ENCODE measurements around the gene ANAPC1. TPM values are rescaled to one million over a fixed set of nuclear protein-coding genes. Genes with fewer than 3 reads are reported as not detected.
"Not testable (repeated sequence)": the region's sequence is repeated elsewhere in the genome, so short reads cannot be mapped to it uniquely, and the experiment has no call there.

Gene ANAPC1
- polyA plus RNA-seq, 1 donor from 2014 or later, result 20.7 TPM

- peak overlapping the region; percentile 86 to 99 (median 97) for H3K4me3 Mint-ChIP-seq
- peaks cover 2% of the 10 kb centered on the region for H3K36me3 Mint-ChIP-seq
- peaks cover 5 to 10% (median 8%) of the 10 kb centered on the region in 3 donors for H3K4me1 Mint-ChIP-seq
- H3K27me3 Mint-ChIP-seq, result no peaks in the 10 kb centered on the region
- no peaks in the 10 kb centered on the region for H3K9me3 Mint-ChIP-seq
- H3K27ac Mint-ChIP-seq, result peak overlapping the region; percentile 76 to 98 (median 96)
Observed at GRCh38 chr2:111884592-111884964, 585 bp upstream of the ANAPC1 start.

- not testable (repeated sequence) for H3K27me3 Mint-ChIP-seq, H3K4me3 Mint-ChIP-seq, H3K36me3 Mint-ChIP-seq, H3K27ac Mint-ChIP-seq, H3K9me3 Mint-ChIP-seq, H3K4me1 Mint-ChIP-seq
Observed at GRCh38 chr2:111872806-111873205, 11.2 kb downstream of the ANAPC1 start.

GRCh38 chr2:111865124-111865523 lies 18.9 kb downstream of the ANAPC1 start:
- not testable (repeated sequence) for H3K27me3 Mint-ChIP-seq, H3K4me1 Mint-ChIP-seq

GRCh38 chr2:111860005-111860404 lies 24.0 kb downstream of the ANAPC1 start:
- H3K36me3 Mint-ChIP-seq, H3K27ac Mint-ChIP-seq, H3K27me3 Mint-ChIP-seq, H3K9me3 Mint-ChIP-seq, H3K4me3 Mint-ChIP-seq, H3K4me1 Mint-ChIP-seq: not testable (repeated sequence)

More at GRCh38 chr2:111865124-111865523, 18.9 kb downstream of the ANAPC1 start:
- not testable (repeated sequence) for H3K4me3 Mint-ChIP-seq, H3K9me3 Mint-ChIP-seq, H3K36me3 Mint-ChIP-seq, H3K27ac Mint-ChIP-seq

- not testable (repeated sequence) for H3K27me3 Mint-ChIP-seq, H3K4me3 Mint-ChIP-seq, H3K27ac Mint-ChIP-seq, H3K9me3 Mint-ChIP-seq, H3K4me1 Mint-ChIP-seq, H3K36me3 Mint-ChIP-seq
Observed at GRCh38 chr2:111852544-111852943, 31.4 kb downstream of the ANAPC1 start.

- H3K4me1 Mint-ChIP-seq, H3K4me3 Mint-ChIP-seq, H3K27me3 Mint-ChIP-seq, H3K9me3 Mint-ChIP-seq, H3K36me3 Mint-ChIP-seq, H3K27ac Mint-ChIP-seq: not testable (repeated sequence)
Observed at GRCh38 chr2:111850646-111851045, 33.3 kb downstream of the ANAPC1 start.

DNA sequence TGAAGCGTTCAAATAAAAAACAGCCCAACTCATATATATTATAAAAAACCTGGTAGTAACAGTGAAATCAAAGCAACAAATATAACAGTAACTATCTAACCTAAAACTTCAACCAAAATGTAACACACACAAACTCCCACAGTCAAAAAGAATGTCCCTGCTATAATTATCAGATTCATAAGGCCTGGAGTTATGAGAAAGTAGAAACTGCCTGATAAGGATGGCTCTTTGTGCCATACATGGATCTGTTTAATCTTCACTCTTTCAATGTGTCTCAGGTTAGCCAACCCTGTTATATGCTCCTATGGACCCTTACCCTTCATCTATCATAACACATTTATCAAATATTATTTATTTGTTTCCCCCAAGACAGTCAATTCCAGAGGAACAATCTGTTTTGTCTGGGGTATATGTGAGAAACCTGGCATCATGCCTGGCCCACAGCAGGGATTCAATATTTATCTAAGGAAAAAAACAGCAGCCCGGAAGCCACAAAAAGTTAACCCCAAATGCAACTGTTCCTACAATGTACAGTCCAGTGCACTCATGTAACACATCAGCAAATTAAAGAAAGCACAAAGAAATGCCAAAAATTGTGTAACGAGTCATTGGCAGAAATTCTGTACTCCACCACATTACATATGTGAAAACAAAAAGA lies 44.2 kb downstream of the ANAPC1 start:
- H3K27me3 Mint-ChIP-seq, H3K4me1 Mint-ChIP-seq, H3K36me3 Mint-ChIP-seq, H3K27ac Mint-ChIP-seq, H3K4me3 Mint-ChIP-seq, H3K9me3 Mint-ChIP-seq: not testable (repeated sequence)

- H3K36me3 Mint-ChIP-seq, H3K27me3 Mint-ChIP-seq: not testable (repeated sequence)
Observed at GRCh38 chr2:111838992-111839391, 45.0 kb downstream of the ANAPC1 start.

DNA sequence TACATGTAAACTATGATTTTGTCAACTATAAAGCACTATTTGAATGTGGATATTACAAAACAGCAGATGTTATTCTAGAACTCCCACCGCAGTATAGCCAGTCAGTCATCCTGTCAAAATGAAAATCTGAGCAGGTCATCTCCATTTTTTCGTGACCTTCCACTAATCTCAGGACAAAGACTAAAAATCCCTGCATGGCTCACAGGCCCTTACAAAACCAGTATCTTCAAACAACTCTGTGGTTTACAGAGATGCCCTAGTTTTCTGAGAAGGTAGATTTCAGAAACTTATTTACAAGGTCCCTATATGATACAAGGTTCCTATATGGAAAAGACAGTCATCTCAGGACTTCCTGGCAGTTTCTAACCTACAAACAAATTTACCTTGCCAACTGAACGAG lies 49.8 kb downstream of the ANAPC1 start:
- not testable (repeated sequence) for H3K36me3 Mint-ChIP-seq, H3K9me3 Mint-ChIP-seq, H3K27me3 Mint-ChIP-seq, H3K4me3 Mint-ChIP-seq, H3K27ac Mint-ChIP-seq, H3K4me1 Mint-ChIP-seq

More at GRCh38 chr2:111838992-111839391, 45.0 kb downstream of the ANAPC1 start:
- H3K4me1 Mint-ChIP-seq, H3K9me3 Mint-ChIP-seq: not testable (repeated sequence)
- Mint-ChIP-seq H3K27ac (peak overlapping the region in 2 of 3 donors; percentile 20 to 27), H3K4me3 (peak overlapping the region in 1 of 4 donors; percentile 21)

DNA sequence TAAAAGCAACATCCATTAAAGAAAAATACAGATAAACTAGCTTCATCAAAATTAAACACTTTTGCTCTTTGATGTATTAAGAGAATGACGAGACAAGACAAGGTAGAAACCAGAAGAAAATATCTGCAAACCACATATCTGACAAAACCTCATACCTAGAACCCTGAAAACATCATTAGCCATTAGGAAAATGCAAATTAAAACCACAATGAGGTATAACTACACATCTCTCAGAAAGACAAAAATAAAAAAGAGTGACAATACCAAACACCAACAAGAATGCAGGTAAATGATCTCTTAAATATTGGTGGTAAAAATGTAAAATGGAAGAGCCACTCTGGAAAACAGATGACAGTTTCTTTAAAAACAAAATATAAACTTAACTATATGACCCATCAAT lies 53.5 kb downstream of the ANAPC1 start:
- peaks cover 13% of the 10 kb centered on the region for H3K36me3 Mint-ChIP-seq
- H3K9me3 Mint-ChIP-seq, H3K27ac Mint-ChIP-seq, H3K27me3 Mint-ChIP-seq, H3K4me3 Mint-ChIP-seq, H3K4me1 Mint-ChIP-seq: not testable (repeated sequence)

- peaks cover 16% of the 10 kb centered on the region for H3K36me3 Mint-ChIP-seq
- H3K27me3 Mint-ChIP-seq, H3K4me3 Mint-ChIP-seq, H3K4me1 Mint-ChIP-seq, H3K9me3 Mint-ChIP-seq: not testable (repeated sequence)
- peak overlapping the region in 1 of 3 donors; percentile 6 for H3K27ac Mint-ChIP-seq
Observed at GRCh38 chr2:111828217-111828766, 55.7 kb downstream of the ANAPC1 start.

DNA sequence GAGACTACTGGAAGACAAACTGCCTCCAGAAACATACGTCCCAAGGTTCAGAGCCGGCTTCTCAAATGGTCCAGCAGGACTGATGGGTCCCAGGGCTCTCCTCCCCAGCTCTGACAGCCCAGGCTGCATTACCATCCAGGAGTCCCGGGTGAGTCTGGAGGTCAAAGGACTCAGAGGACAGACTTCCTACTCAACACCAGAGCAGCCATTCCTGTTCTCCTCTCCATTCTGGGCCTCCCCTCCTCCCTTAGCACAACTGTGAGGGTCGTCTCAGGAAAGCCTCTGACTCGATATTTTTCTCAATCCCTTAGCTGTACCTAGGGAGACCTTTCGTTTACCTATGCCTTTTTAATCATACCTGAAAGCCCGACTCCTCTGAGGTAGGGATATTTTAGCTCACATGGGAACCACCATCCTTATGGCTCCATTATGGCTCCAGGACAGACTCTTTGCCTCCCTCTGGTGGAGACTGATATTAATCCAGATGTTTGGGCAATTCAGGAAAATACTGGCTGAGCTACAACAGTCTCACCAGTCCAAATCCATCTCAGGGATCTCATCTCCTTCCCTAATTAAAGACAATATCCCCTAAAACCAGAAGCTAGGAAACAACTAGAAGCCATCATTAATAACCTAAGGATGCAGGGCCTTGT lies 70.9 kb downstream of the ANAPC1 start:
- H3K4me3 Mint-ChIP-seq, H3K36me3 Mint-ChIP-seq, H3K9me3 Mint-ChIP-seq, H3K27me3 Mint-ChIP-seq, H3K4me1 Mint-ChIP-seq, H3K27ac Mint-ChIP-seq: not testable (repeated sequence)

GRCh38 chr2:111790633-111791032 lies 93.4 kb downstream of the ANAPC1 start:
- not testable (repeated sequence) for H3K9me3 Mint-ChIP-seq, H3K4me3 Mint-ChIP-seq, H3K36me3 Mint-ChIP-seq, H3K4me1 Mint-ChIP-seq, H3K27me3 Mint-ChIP-seq, H3K27ac Mint-ChIP-seq

DNA sequence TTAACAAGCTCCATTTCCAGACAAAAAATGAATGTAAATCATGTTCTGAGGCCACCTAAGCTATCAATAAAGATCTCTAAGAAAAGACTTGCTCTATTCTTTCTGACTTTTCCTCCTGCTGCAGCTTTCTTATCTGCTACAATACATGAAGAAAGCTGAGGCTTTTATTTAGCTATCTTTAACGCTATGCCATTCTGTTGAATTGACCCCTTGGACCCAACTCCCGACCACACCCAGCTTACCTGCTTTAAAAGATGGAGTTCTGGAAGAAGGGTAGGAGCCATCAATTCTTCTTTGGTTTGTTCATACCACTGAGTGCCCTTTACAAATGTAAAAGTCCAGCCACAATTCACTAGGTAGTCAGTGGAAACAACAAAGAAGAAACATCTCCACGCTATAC lies 99.9 kb downstream of the ANAPC1 start:
- not testable (repeated sequence) for H3K4me3 Mint-ChIP-seq, H3K27me3 Mint-ChIP-seq, H3K27ac Mint-ChIP-seq, H3K4me1 Mint-ChIP-seq, H3K9me3 Mint-ChIP-seq, H3K36me3 Mint-ChIP-seq

DNA sequence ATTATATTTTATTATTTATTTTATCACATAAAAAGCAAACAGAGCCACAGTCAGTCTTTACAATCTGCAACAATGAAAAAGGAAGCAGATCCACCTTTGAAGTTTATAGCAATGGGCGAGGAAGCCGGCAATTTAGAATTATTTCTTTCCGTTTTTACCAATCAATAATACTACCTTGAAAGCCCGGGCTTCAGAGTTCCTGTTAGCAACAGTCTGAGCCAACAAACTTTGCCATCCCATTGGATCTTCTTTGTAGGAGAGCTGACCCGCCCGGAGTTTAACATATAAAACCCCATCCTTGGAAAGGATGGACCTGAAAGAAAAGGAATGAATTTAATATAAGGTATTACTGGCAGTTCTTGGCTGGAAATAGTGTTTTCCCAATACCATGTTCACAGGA lies 101.8 kb downstream of the ANAPC1 start:
- not testable (repeated sequence) for H3K4me3 Mint-ChIP-seq, H3K9me3 Mint-ChIP-seq, H3K27me3 Mint-ChIP-seq, H3K27ac Mint-ChIP-seq, H3K36me3 Mint-ChIP-seq, H3K4me1 Mint-ChIP-seq

DNA sequence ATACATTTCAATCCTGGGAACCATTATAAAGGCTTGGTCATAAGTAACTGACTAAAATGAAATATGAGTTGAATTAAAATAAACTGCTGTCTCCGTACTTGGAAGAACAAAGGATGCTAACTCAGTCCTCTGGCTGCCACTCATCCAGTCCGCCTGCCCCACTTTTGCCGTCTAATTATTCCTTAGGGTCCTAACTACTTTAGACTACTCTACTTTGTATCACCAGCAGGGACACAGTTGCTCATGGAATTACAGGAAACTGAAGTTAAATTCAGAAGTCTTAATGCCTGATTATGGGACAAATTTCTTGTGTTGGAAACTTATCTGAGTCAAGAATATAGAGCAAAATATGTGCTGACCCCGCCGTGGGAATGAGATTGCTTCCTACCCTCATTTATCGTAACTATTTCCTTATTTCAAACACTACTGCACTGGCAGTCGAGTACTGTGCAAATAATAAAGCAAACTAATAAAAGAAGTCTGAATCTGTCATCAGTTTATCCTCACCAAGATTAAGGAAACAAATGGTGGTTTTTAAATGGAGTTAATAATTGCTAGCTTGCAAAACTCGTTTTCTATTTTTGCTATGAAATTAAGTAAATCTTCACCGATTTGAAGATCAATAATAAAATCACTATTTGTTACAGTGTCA lies 102.4 kb downstream of the ANAPC1 start:
- not testable (repeated sequence) for H3K36me3 Mint-ChIP-seq, H3K27ac Mint-ChIP-seq, H3K27me3 Mint-ChIP-seq, H3K4me3 Mint-ChIP-seq, H3K4me1 Mint-ChIP-seq, H3K9me3 Mint-ChIP-seq

All from IgD-negative memory B cell (primary cell).